Esophagus muscularis mucosa (tissue), 3 donors: ENCODE data around the gene STAT4.

Source experiments
- CTCF ChIP-seq, 3 experiments: fragments of 200-600 bp in 2 of 3; fragments of 450-650 bp in 1 of 3; sonication (generic) in 2 of 3; IDR thresholded peaks; one replicate each; pipeline ENCODE4 v1.5.1; 2017 to 2019; ENCODE audit warnings: antibody characterized with exemption in 3 of 3, mild to moderate bottlenecking in 2 of 3, moderate library complexity in 1 of 3
- POLR2A ChIP-seq: fragments of 450-650 bp; IDR thresholded peaks from one replicate; pipeline ENCODE4 v1.6.1; 2017; ENCODE audit warnings: antibody characterized with exemption, moderate library complexity, mild to moderate bottlenecking, low read depth
- POLR2AphosphoS5 ChIP-seq, 2 donors: sonication (generic); formaldehyde crosslinking; IDR thresholded peaks; one replicate each; pipeline ENCODE4 v1.6.1; 2017; ENCODE audit warnings: antibody characterized with exemption in 2 of 2

- no peak for TF ChIP-seq CTCF (IDR thresholded peaks at IDR 0.05)
- TF ChIP-seq POLR2A: no peak
- TF ChIP-seq POLR2AphosphoS5 (IDR thresholded peaks at IDR 0.05): no peak
Measured at GRCh38 chr2:191064590-191064989, 86.2 kb downstream of the STAT4 start.
